Activated CD4-positive, CD25-positive, alpha-beta regulatory T cell (primary cell): Measurements from ENCODE around the gene CHCHD2.
"Not testable (repeated sequence)": the region's sequence is repeated elsewhere in the genome, so short reads cannot be mapped to it uniquely, and the experiment has no call there.

ENCODE experiments used
- DNase-seq, 4 experiments: peaks; one replicate each; lab custom pipeline; 2025; lab: John Stamatoyannopoulos, UW

The CHCHD2 gene

GRCh38 chr7:56106108-56107073 is at the start of gene CHCHD2:
TSS of gene CHCHD2 (minus strand) at chr7:56106476. CDS start at chr7:56106413, 63 bp downstream.
- DNase-seq = peak; percentile 75 to 89 (median 86)

DNA sequence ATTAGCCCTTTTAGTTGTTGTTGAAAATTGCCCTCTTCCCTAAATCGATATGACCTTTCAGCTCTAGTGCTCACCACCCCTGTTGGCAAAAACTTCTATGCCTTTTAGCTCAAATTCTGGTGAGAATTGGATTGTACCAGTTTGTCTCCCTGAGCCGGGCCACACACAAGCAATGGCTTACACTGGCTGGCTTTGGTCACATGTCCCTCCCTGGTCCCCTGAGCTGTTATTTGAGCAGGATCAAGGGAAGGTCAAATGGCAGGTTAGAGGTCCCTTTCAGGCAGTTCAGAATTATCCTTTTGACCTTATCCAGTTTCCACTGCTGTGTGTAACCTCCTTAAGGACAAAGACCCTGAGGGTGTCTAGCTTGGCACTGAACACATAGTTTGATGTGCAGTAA is 24.8 kb upstream of the CHCHD2 start:
- not testable (repeated sequence) for DNase-seq

DNA sequence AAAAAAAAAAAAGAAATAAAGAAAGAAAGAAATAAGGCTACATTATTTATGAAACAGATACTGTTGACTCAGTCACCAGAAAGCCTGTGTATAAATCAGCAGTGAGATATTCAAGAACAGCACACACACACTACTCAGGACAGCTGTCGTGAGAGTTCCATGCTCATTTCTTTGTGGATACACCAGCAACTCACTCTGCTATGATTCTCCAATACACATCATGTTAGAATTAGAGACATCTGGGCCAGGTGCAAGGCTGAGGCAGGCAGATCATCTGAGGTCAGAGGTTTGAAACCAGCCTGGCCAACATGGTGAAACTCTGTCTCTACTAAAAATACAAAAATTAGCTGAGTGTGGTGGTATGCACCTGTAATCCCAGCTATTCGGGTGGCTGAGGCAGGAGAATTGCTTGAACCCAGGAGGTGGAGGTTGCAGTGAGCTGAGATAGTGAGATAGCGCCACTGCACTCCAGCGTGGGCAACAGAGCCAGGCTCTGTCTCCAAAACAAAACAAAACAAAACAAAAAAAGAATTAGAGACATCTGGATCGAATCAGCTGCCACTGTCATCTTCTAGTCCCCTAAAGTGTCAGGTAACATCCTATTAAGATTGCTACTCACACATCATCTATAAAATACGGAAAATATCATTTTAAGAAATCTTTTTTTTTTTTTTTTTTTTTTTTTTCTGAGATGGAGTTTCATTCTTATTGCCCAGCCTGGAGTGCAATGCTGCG is 21.1 kb upstream of the CHCHD2 start:
- DNase-seq = no peak

DNA sequence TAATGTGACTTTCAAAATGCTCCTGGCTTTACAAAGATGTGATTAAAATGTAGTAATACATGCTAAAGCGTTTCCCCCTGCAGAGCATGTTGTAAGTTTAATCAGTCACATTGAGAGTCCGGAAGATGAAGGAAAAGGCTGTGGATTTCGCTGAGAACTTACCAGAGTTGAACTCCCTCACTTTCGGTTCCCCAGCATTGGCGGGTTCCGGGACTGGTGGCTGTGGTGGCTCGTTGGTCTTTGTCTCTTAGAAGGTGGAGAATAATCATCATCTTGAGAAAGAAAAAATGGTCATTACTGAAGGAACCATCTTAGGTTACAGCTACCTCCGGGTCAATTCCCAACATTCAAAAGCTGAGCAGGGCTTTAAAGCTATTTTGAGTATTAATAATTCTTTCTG is 19.6 kb upstream of the CHCHD2 start:
- DNase-seq = no peak

DNA sequence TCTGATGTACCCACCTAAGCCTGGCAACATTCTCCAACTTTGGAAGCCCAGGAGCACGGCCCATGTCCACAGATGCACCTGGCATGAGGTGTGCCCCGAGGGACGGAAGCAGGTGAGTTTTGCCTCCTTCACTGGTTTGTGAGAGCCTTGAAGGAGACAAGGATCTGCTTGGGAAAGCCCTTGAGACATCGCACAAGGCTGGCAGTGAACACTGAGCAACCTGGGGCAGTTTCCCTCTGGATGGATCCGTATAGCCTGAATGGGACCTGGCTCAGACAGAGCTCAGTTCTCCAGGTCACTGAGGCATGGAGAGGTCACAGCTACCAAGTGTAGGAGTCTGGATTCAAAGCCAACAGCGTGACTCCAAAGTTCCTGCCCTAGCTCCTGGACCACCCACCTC is 18.7 kb upstream of the CHCHD2 start:
- DNase-seq = no peak

DNA sequence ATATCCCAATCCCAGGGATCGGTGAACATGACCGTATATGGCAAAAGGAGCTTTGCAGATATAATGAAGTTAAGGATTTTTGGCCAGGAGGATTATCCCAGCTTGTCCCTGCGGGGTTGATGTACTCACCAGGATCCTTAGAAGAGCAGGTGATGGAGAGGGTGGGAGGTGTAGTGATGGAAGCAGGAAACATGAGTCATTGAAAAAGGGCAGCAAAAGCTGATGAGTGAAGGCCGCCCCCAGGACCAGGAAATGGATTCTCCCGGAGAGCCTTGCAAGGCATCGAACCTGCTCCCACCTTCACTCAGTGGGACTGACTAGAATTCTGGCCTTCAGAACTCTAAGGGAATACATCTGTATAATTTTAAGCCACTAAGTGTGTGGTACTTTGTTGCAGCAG is 15.2 kb upstream of the CHCHD2 start:
- DNase-seq = no peak

DNA sequence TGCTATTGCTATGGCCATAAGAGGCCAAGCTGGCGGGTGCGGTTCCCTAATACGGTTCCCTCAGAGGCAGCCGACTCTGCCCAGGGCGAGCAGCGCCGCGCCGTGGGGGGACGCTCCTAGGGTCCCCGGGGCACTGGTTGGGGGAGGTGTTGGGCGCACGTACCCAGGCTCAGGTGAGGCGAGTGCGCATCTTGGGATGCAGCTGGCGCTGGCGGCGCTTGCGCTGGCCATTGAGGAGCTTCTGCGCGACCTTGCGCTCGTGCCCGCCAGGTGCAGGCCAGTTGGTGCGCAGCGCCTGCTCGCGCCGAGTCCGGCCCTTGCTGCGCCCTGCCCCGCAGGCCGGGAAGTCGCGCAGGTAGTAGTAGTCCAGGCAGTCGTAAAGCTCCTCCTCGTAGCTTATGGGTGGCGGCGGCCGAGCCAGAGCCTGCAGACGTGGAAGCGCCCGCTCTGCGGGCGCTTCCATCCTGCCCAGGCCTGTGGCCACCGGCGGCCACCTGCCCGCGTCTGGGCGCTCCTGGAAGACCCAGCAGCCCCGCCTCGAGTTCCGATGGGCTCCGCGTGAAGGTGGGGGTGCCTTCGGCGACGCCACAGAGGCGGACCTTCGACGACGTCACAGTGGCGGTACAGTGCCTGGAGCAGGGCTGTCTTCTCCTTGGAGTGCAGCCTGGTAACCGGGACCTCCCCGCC is 9.7 kb upstream of the CHCHD2 start, which contains the start of gene NUPR2:
Gene NUPR2 (minus strand): TSS at position 566 of the 687 bp plus-strand sequence. CDS start 103 bp downstream, at position 463.
- DNase-seq = no peak

GRCh38 chr7:56112244-56112643 is 6.0 kb upstream of the CHCHD2 start:
- not testable (repeated sequence) for DNase-seq

DNA sequence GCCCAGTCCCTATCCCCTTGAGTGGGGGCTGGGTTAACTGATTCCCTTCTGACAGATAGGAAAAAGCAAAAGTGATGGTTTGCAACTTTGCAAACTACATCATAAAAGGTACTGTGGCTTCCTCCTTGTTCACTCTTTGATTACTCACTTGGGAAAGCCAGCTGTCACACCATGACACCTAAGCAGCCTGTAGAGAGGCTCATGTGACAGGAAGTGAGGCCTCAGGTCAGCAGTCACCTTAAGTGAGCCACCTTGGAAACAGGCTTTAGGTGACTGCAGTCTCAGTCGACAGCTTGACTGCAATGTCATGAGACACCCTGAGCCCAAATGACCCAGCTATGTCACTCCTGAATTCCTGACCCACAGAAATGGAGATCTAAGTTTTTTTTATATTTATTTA is 4.3 kb upstream of the CHCHD2 start:
- no peak for DNase-seq

DNA sequence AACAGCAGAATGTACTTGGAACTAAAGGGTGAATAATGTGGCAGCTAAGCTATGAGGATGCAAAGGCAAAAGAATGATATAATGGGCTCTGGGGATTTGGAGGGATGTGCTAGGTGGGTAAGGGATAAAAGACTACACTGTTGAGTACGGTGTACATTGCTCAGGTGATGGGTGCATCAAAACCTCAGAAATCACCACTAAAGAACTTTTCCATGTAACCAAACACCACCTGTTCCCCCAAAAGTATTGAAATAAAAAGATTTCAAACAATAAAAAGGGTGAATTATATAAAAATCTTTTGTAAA is 1.6 kb upstream of the CHCHD2 start:
- DNase-seq = no peak

GRCh38 chr7:56105508-56105907 is 768 bp downstream of the CHCHD2 start:
- no peak for DNase-seq

GRCh38 chr7:56104138-56104537 is 2.1 kb downstream of the CHCHD2 start:
- not testable (repeated sequence) for DNase-seq

GRCh38 chr7:56099653-56100052 is 6.6 kb downstream of the CHCHD2 start:
- DNase-seq = no peak

- not testable (repeated sequence) for DNase-seq
These were observed 7.9 kb downstream of the CHCHD2 start for GRCh38 chr7:56098187-56099008.

DNA sequence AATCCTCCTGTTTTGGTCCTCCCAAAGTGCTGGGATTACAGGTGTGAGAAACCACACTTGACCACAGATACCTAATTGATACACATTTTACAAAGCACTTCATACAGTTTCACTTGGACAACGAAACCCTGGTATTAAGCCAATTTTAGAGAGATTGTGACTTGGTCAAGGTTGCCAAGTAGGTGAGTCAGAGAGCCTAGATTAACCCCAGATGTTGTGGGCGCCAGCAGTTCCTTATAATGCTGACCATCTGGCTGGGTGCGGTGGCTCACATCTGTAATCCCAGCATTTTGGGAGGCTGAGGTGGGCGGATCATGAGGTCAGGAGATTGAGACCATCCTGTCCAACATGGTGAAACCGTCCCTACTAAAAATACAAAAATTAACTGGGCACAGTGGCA is 8.6 kb downstream of the CHCHD2 start:
- DNase-seq = no peak

DNA sequence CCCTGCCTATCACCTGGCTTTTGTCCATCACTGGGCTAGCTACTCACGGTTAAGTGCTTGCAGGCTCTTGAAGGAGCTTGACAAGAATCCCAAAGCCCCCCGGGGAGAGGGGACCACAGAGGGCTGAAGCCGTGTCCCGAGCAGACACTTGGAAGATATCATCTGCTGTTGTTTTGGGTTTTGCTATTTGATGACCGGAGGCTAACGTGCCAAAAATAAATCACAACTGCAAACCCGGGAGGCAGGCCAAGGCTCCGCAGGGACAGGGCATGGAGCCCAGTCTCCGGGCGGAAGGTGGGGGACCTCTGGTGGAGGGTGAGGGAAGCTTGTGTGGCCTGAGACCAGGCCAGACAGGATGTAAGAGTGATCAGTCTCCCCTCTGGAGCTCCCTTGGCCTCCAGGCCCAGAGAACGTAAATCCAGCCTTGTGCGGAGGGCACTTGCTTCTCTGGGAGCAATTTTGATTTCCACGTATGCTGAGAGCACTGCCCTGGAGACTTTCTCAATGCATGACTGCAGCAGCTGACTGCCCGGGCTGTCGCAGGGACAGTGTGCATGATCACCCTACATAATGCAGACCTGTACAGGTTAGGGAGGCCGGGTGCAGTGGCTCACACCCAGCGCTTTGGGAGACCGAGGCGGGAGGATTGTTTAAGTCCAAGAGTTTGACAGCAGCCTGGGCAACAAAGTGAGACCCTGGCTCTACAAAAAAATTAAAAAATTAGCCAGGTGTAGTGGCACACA is 13.3 kb downstream of the CHCHD2 start, which contains the start of gene PHKG1:
Gene PHKG1 (minus strand): TSS at position 164 of the 743 bp plus-strand sequence. CDS start 4,011 bp downstream, outside the sequence.
- DNase-seq = no peak

- DNase-seq = not testable (repeated sequence)
These were observed 13.9 kb downstream of the CHCHD2 start for GRCh38 chr7:56092388-56092787.

- DNase-seq = no peak
These were observed 14.7 kb downstream of the CHCHD2 start for GRCh38 chr7:56091591-56091990.

DNA sequence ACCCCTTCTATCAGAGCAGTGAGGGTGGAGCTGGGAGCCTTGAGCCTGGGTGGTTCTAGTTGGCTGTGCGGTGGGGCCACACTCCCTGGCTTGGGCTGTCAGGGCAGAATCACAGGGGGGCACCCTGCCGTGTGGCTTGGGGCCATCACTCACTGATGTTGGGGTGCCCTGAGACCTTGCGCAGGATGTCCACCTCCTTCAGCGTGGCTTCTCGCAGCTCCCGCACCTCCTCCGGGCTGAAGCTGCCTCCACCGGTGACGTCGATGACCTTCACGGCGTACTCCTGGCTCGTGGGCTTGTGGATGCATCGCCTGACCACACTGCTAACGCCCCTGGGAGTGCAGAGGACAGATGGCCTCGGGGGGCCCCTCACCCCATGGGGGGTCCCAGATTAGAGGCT is 18.8 kb downstream of the CHCHD2 start:
- no peak for DNase-seq

DNA sequence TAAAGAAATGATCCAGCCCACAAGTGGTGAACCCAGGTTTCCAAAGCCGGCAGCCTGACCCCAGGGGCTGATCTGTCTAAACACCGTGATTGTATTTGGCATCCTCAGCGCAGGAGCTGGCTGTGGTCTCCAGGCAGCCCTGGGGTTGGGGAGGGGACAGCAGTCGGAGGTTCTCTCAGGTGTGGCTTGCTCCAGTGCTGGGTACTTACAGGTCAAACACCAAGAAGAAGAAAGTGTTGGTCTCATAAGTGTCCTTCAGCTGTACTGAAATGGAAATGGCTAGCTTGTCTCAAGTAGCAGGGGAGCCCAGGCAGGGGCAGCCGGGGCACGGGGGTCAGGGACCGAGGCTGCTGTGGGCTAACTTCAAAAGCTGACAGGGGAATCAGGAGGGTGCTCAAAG is 19.5 kb downstream of the CHCHD2 start:
- DNase-seq = no peak
